ENCODE measurements around the gene NOX3.

NOX3 gene

DNA sequence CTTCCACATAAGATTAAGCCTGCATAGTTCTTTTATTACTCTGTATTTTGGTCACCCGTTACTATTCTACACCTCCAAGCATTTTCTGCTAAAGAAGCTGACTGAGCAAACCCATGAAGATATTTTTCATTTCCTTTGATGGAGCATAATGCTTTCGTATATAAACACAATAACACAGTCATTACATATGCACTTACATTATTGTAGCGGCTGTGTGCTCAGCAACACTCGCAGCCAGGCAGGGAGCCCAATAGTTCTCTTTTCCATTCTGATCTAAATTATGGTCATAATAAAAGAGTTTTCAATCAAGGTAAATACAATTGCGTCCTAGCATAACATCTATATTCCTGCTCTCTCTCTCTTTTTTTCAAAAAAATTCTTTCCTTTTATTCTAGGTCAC lies 71.7 kb downstream of the NOX3 start:
- ChIA-PET POLR2A (interaction anchor here (0.7 kb wide), 1 partner anchor 1080 kb away, joined by 3 read pairs; no protein-coding TSS in a partner anchor), CTCF (no interaction called here)
- Histone ChIP-seq H3K9me3 (ENCODE audit: control extremely low read depth in 1 of 5, control insufficient read depth in 4 of 5, insufficient read depth in 2 of 5, low read depth in 1 of 5, low read length in 4 of 5) (peaks cover 0 to 3% (median 0%) of the 10 kb centered on the region in 5 experiments), H3K27ac (ENCODE audit: insufficient read depth in 1 of 2, low read depth in 1 of 2, low read length in 2 of 2, poor library complexity in 1 of 2, severe bottlenecking in 2 of 2) (no peak overlapping the region), H3K4me3 (ENCODE audit: control insufficient read depth in 1 of 7, extremely low read depth in 1 of 7, insufficient read depth in 4 of 7, low read depth in 2 of 7, low read length in 6 of 7) (no peak overlapping the region), H3K36me3 (ENCODE audit: control insufficient read depth in 4 of 4, insufficient read depth in 4 of 4, low read length in 3 of 4) (no peaks in the 10 kb centered on the region), H3K27me3 (replicated peaks in 2 of 5; ENCODE audit: control insufficient read depth in 4 of 5, insufficient read depth in 5 of 5, low read length in 4 of 5) (no peaks in the 10 kb centered on the region), H3K4me1 (ENCODE audit: control extremely low read depth in 1 of 4, control insufficient read depth in 4 of 4, insufficient read depth in 4 of 4, low read length in 3 of 4) (no peaks in the 10 kb centered on the region)
- 95% methylated on average over 4 of the region's 5 CpGs for WGBS (ENCODE audit: insufficient coverage)
- no peak for DNase-seq

DNA sequence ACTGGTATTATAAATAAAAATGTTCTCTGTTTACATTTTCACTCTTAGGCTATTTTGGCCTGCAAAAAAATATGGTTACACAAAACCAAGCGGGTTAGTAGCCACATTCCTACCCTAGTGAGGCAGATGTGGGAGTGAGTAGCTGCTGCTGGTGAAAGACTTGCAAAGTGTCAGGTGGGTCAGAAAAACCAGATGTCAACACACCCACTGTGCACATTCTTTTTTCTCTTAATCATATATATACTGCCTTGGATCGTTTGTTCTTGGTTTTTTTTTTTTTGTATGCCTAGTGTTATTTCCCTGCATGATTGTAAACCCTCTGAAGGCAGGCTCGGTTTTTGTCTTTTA lies 73.3 kb downstream of the NOX3 start:
- Histone ChIP-seq H3K27me3 (replicated peaks in 2 of 5; ENCODE audit: control insufficient read depth in 4 of 5, insufficient read depth in 5 of 5, low read length in 4 of 5) (no peaks in the 10 kb centered on the region), H3K4me3 (ENCODE audit: control insufficient read depth in 1 of 7, extremely low read depth in 1 of 7, insufficient read depth in 4 of 7, low read depth in 2 of 7, low read length in 6 of 7) (no peak overlapping the region), H3K4me1 (ENCODE audit: control extremely low read depth in 1 of 4, control insufficient read depth in 4 of 4, insufficient read depth in 4 of 4, low read length in 3 of 4) (no peaks in the 10 kb centered on the region), H3K27ac (ENCODE audit: insufficient read depth in 1 of 2, low read depth in 1 of 2, low read length in 2 of 2, poor library complexity in 1 of 2, severe bottlenecking in 2 of 2) (no peak overlapping the region), H3K9me3 (ENCODE audit: control extremely low read depth in 1 of 5, control insufficient read depth in 4 of 5, insufficient read depth in 2 of 5, low read depth in 1 of 5, low read length in 4 of 5) (peaks cover 0 to 2% (median 0%) of the 10 kb centered on the region in 5 experiments), H3K36me3 (ENCODE audit: control insufficient read depth in 4 of 4, insufficient read depth in 4 of 4, low read length in 3 of 4) (no peaks in the 10 kb centered on the region)
- DNase-seq = no peak
- WGBS (ENCODE audit: insufficient coverage) = no CpG with 5 or more reads among the region's 3 CpGs
- POLR2A ChIA-PET = no interaction called here
- CTCF ChIA-PET = no interaction called here

DNA sequence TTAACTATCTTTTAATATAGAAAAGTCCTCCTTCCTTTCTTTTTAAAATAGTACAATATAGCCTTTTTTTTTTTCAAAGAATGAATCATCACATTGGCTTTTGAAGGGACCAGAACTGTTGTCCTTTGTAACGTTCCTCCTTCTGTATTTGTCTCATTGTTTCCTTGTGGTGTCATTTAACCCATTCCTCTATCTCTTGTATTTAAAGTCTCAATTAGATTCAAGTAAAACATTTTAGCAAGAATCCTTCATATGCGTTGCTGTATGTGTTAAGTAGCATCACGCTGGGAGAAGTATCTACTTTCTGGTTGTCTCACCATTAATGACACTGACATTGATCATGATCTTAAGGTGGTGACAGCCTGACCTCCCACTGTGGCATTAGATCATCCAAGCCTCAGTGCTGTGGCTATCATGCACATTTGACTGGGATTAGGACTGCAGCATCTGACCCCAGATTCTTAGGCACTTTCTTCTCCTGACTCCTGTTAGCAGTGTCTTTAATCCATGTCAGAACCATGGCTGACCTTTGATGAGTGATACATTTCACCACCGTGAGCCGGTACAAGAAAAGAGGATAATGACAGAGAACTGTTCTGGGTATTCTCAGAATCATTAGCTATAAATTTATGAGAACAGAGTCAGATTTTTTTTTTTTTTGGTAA lies 73.8 kb downstream of the NOX3 start:
- H3K9me3 ChIP-seq (ENCODE audit: control extremely low read depth in 1 of 5, control insufficient read depth in 4 of 5, insufficient read depth in 2 of 5, low read depth in 1 of 5, low read length in 4 of 5) = no peaks in the 10 kb centered on the region
- H3K36me3 ChIP-seq (ENCODE audit: control insufficient read depth in 4 of 4, insufficient read depth in 4 of 4, low read length in 3 of 4) = no peaks in the 10 kb centered on the region
- ChIA-PET CTCF (interaction anchor here (0.7 kb wide), 1 partner anchor 23 kb away, joined by 4 read pairs; no protein-coding TSS in a partner anchor), POLR2A (no interaction called here)
- no peak overlapping the region for H3K27ac ChIP-seq (ENCODE audit: insufficient read depth in 1 of 2, low read depth in 1 of 2, low read length in 2 of 2, poor library complexity in 1 of 2, severe bottlenecking in 2 of 2)
- WGBS (ENCODE audit: insufficient coverage) = 100% methylated on average over 3 of the region's 5 CpGs
- no peak overlapping the region for H3K4me3 ChIP-seq (ENCODE audit: control insufficient read depth in 1 of 7, extremely low read depth in 1 of 7, insufficient read depth in 4 of 7, low read depth in 2 of 7, low read length in 6 of 7)
- DNase-seq = no peak
- H3K27me3 ChIP-seq (replicated peaks in 2 of 5; ENCODE audit: control insufficient read depth in 4 of 5, insufficient read depth in 5 of 5, low read length in 4 of 5) = no peaks in the 10 kb centered on the region
- no peaks in the 10 kb centered on the region for H3K4me1 ChIP-seq (ENCODE audit: control extremely low read depth in 1 of 4, control insufficient read depth in 4 of 4, insufficient read depth in 4 of 4, low read length in 3 of 4)

DNA sequence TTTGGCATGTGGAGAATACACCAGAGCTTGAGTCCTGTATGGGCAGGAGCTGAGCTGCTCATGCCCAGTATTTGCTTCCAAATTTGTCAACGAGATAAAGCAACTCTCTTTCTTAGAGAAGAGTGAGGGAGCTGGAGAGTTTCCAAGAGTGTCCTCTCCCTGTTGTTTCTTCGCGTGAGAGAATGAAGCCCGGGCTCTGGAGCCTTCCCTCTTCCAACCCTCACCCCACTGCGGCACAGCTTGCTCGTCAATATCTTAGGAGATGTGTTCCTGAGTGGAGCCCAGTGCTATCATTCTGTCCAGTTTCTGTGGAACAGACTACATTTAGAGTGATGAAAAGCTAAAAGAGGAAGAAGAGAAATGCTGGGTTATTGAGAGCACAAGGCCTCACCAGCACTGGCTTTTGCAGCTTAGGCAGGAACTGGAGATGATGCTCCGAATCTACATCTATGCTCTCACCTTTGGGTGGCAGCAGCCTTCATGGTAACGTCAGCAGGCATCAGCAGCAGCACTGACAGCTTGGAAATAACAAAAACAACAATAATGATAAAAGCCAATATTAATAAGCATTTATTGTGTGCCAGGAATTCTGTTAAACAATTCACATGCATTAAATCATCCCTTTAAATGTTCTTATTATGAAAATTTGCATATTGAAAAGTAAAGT lies 74.8 kb downstream of the NOX3 start:
- 100% methylated on average over 5 of the region's 8 CpGs for WGBS (ENCODE audit: insufficient coverage)
- no peaks in the 10 kb centered on the region for H3K36me3 ChIP-seq (ENCODE audit: control insufficient read depth in 4 of 4, insufficient read depth in 4 of 4, low read length in 3 of 4)
- H3K27ac ChIP-seq (ENCODE audit: insufficient read depth in 1 of 2, low read depth in 1 of 2, low read length in 2 of 2, poor library complexity in 1 of 2, severe bottlenecking in 2 of 2) = no peak overlapping the region
- ChIA-PET CTCF (interaction anchor here (0.7 kb wide), 1 partner anchor 24 kb away, joined by 4 read pairs; no protein-coding TSS in a partner anchor), POLR2A (no interaction called here)
- H3K4me1 ChIP-seq (ENCODE audit: control extremely low read depth in 1 of 4, control insufficient read depth in 4 of 4, insufficient read depth in 4 of 4, low read length in 3 of 4) = no peaks in the 10 kb centered on the region
- DNase-seq = peak in 1 of 3 donors; percentile 2
- no peaks in the 10 kb centered on the region for H3K27me3 ChIP-seq (replicated peaks in 2 of 5; ENCODE audit: control insufficient read depth in 4 of 5, insufficient read depth in 5 of 5, low read length in 4 of 5)
- no peak overlapping the region for H3K4me3 ChIP-seq (ENCODE audit: control insufficient read depth in 1 of 7, extremely low read depth in 1 of 7, insufficient read depth in 4 of 7, low read depth in 2 of 7, low read length in 6 of 7)
- no peaks in the 10 kb centered on the region for H3K9me3 ChIP-seq (ENCODE audit: control extremely low read depth in 1 of 5, control insufficient read depth in 4 of 5, insufficient read depth in 2 of 5, low read depth in 1 of 5, low read length in 4 of 5)

DNA sequence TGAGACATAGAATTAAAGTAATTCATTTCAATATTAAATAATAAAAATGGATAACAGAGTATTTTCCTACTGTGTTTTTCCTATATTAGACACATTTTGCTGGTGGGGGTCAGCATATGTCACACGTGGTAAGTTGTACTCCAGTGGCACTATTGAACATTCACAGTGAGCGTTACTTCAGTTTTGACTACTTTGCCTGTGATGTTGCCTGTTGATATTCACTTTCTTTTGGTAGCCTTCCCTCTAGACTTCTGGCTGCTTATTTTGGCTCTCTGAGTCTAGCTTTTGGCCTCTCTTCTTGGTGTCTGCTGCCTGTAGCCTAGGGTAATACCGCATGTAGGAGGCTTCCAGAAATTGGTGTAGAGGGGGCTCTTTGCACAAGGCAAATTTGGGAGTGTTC lies 76.9 kb downstream of the NOX3 start:
- H3K27me3 ChIP-seq (replicated peaks in 2 of 5; ENCODE audit: control insufficient read depth in 4 of 5, insufficient read depth in 5 of 5, low read length in 4 of 5) = no peaks in the 10 kb centered on the region
- WGBS (ENCODE audit: insufficient coverage) = 100% methylated on average over 2 of the region's 3 CpGs
- H3K4me3 ChIP-seq (ENCODE audit: control insufficient read depth in 1 of 7, extremely low read depth in 1 of 7, insufficient read depth in 4 of 7, low read depth in 2 of 7, low read length in 6 of 7) = no peak overlapping the region
- no peaks in the 10 kb centered on the region for H3K9me3 ChIP-seq (ENCODE audit: control extremely low read depth in 1 of 5, control insufficient read depth in 4 of 5, insufficient read depth in 2 of 5, low read depth in 1 of 5, low read length in 4 of 5)
- ChIA-PET CTCF (no interaction called here), POLR2A (no interaction called here)
- no peak for DNase-seq
- no peak overlapping the region for H3K27ac ChIP-seq (ENCODE audit: insufficient read depth in 1 of 2, low read depth in 1 of 2, low read length in 2 of 2, poor library complexity in 1 of 2, severe bottlenecking in 2 of 2)
- no peaks in the 10 kb centered on the region for H3K36me3 ChIP-seq (ENCODE audit: control insufficient read depth in 4 of 4, insufficient read depth in 4 of 4, low read length in 3 of 4)
- no peaks in the 10 kb centered on the region for H3K4me1 ChIP-seq (ENCODE audit: control extremely low read depth in 1 of 4, control insufficient read depth in 4 of 4, insufficient read depth in 4 of 4, low read length in 3 of 4)

DNA sequence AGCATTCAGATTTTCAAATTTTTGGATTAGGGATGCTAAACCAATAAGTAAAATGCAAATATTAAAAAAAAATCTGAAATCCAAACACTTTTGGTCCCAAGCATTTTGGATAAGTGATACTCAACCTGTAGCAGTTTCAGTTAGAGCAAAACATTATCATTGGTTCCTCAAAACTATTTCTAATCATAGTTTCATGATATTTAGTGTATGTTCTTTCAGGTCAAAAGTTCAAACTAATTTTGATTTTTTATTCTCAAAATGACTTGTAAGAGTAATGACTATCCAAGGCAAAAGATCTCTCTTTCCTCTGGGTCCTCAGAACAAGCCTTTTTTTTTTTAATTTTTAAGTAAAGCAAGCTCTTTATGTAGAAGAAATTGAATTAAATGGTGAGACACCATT lies 77.4 kb downstream of the NOX3 start:
- ChIA-PET POLR2A (no interaction called here), CTCF (no interaction called here)
- no peak overlapping the region for H3K27ac ChIP-seq (ENCODE audit: insufficient read depth in 1 of 2, low read depth in 1 of 2, low read length in 2 of 2, poor library complexity in 1 of 2, severe bottlenecking in 2 of 2)
- H3K4me3 ChIP-seq (ENCODE audit: control insufficient read depth in 1 of 7, extremely low read depth in 1 of 7, insufficient read depth in 4 of 7, low read depth in 2 of 7, low read length in 6 of 7) = no peak overlapping the region
- no peaks in the 10 kb centered on the region for H3K4me1 ChIP-seq (ENCODE audit: control extremely low read depth in 1 of 4, control insufficient read depth in 4 of 4, insufficient read depth in 4 of 4, low read length in 3 of 4)
- no peaks in the 10 kb centered on the region for H3K36me3 ChIP-seq (ENCODE audit: control insufficient read depth in 4 of 4, insufficient read depth in 4 of 4, low read length in 3 of 4)
- DNase-seq = no peak
- no peaks in the 10 kb centered on the region for H3K27me3 ChIP-seq (replicated peaks in 2 of 5; ENCODE audit: control insufficient read depth in 4 of 5, insufficient read depth in 5 of 5, low read length in 4 of 5)
- H3K9me3 ChIP-seq (ENCODE audit: control extremely low read depth in 1 of 5, control insufficient read depth in 4 of 5, insufficient read depth in 2 of 5, low read depth in 1 of 5, low read length in 4 of 5) = no peaks in the 10 kb centered on the region

DNA sequence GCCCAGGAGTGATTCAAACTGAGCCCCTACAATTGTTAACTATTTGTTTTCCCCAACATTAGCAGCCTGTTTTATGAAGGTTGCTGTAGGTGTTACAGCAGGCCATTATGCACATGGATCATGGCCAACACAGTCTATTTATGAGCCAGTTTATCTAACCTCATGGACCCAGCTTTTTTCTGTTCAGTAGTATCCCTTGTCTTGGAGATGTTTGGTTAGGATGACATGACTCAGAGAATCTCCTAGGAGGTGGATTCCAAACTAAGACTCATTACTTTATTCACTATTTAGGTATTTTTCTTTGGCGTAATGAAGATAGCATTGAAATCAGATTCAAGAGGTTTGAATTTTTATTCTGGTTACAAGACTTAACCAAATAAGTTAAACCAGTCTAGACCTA lies 78.6 kb downstream of the NOX3 start:
- Histone ChIP-seq H3K27me3 (replicated peaks in 2 of 5; ENCODE audit: control insufficient read depth in 4 of 5, insufficient read depth in 5 of 5, low read length in 4 of 5) (no peaks in the 10 kb centered on the region), H3K4me3 (ENCODE audit: control insufficient read depth in 1 of 7, extremely low read depth in 1 of 7, insufficient read depth in 4 of 7, low read depth in 2 of 7, low read length in 6 of 7) (no peak overlapping the region), H3K36me3 (ENCODE audit: control insufficient read depth in 4 of 4, insufficient read depth in 4 of 4, low read length in 3 of 4) (no peaks in the 10 kb centered on the region), H3K27ac (ENCODE audit: insufficient read depth in 1 of 2, low read depth in 1 of 2, low read length in 2 of 2, poor library complexity in 1 of 2, severe bottlenecking in 2 of 2) (no peak overlapping the region), H3K9me3 (ENCODE audit: control extremely low read depth in 1 of 5, control insufficient read depth in 4 of 5, insufficient read depth in 2 of 5, low read depth in 1 of 5, low read length in 4 of 5) (no peaks in the 10 kb centered on the region), H3K4me1 (ENCODE audit: control extremely low read depth in 1 of 4, control insufficient read depth in 4 of 4, insufficient read depth in 4 of 4, low read length in 3 of 4) (no peaks in the 10 kb centered on the region)
- no CpG with 5 or more reads among the region's 1 CpG for WGBS (ENCODE audit: insufficient coverage)
- CTCF ChIA-PET = no interaction called here
- no peak for DNase-seq
- POLR2A ChIA-PET = no interaction called here
